Neural cell (in vitro differentiated cells): ENCODE results near the gene ELF1. TPM values are rescaled to one million over a fixed set of nuclear protein-coding genes. Genes with fewer than 3 reads are reported as not detected.

Experiments used
- H2AFZ ChIP-seq: fragments of 200-600, 300-800 bp; sonication (generic), shearing (Covaris generic); 2 replicates; pipeline ENCODE4 v1.6.0; 2014; ENCODE audit warnings: low read depth, mild to moderate bottlenecking, antibody characterized with exemption, low read length, moderate library complexity
- H3F3A ChIP-seq: fragments of 200-600 bp; shearing (Covaris generic); 2 replicates; pipeline ENCODE4 v1.6.1; 2016; ENCODE audit warnings: mild to moderate bottlenecking, moderate library complexity, mixed read lengths, antibody characterized with exemption, low read length; ENCODE audit not compliant: insufficient read depth, poor library complexity, severe bottlenecking
- H3K27ac ChIP-seq: fragments of 200-600, 300-800 bp; sonication (generic), shearing (Covaris generic); 2 replicates; pipeline ENCODE4 v1.5.1; 2014; ENCODE audit warnings: mild to moderate bottlenecking, low read length, moderate library complexity
- H3K27me3 ChIP-seq: fragments of 300-800, 200-600 bp; sonication (generic), shearing (Covaris generic); 2 replicates; pipeline ENCODE4 v1.6.0; 2014; ENCODE audit warnings: mild to moderate bottlenecking, low read depth, low read length, moderate library complexity; ENCODE audit not compliant: insufficient read depth
- H3K36me3 ChIP-seq: fragments of 300-800, 200-600 bp; sonication (generic), shearing (Covaris generic); 2 replicates; pipeline ENCODE4 v1.5.1; 2014; ENCODE audit warnings: mild to moderate bottlenecking, antibody characterized with exemption, low read length, moderate library complexity; ENCODE audit not compliant: insufficient read depth
- H3K4me2 ChIP-seq: fragments of 300-800, 200-600 bp; sonication (generic), shearing (Covaris generic); 2 replicates; pipeline ENCODE4 v1.6.0; 2014; ENCODE audit warnings: mild to moderate bottlenecking, low read length
- H3K4me3 ChIP-seq: fragments of 300-800, 200-600 bp; sonication (generic), shearing (Covaris generic); 2 replicates; pipeline ENCODE4 v1.5.1; 2014; ENCODE audit warnings: mild to moderate bottlenecking, low read length, moderate library complexity
- H3K79me2 ChIP-seq: fragments of 200-600 bp; shearing (Covaris generic); replicated peaks from 2 replicates; pipeline ENCODE4 v1.6.0; 2014; ENCODE audit warnings: mild to moderate bottlenecking, low read length, moderate library complexity; ENCODE audit not compliant: insufficient read depth
- H3K9ac ChIP-seq: fragments of 300-800, 200-600 bp; sonication (generic), shearing (Covaris generic); 2 replicates; pipeline ENCODE4 v1.6.1; 2016; ENCODE audit warnings: mild to moderate bottlenecking, low read length, mixed read lengths
- H3K9me2 ChIP-seq: fragments of 200-600 bp; shearing (Covaris generic); 2 replicates; pipeline ENCODE4 v1.6.1; 2016; ENCODE audit warnings: mild to moderate bottlenecking, low read length, mixed read lengths; ENCODE audit not compliant: insufficient read depth
- H3K9me3 ChIP-seq: fragments of 200-600, 300-800 bp; sonication (generic), shearing (Covaris generic); 2 replicates; pipeline ENCODE4 v1.6.1; 2016; ENCODE audit warnings: mild to moderate bottlenecking, mixed run types, low read length, moderate library complexity, mixed read lengths
- H4K20me1 ChIP-seq: fragments of 200-600 bp; shearing (Covaris generic); 2 replicates; pipeline ENCODE4 v1.6.1; 2016; ENCODE audit warnings: mild to moderate bottlenecking, mixed run types; ENCODE audit not compliant: insufficient read depth
- EP300 ChIP-seq: fragments of 450-650 bp; conservative IDR thresholded peaks from 2 replicates; pipeline ENCODE4 v1.6.1; 2014; ENCODE audit warnings: antibody characterized with exemption, mild to moderate bottlenecking, moderate library complexity; ENCODE audit not compliant: poor library complexity, severe bottlenecking
- EZH2 ChIP-seq: fragments of 200-600, 300-800 bp; shearing (Covaris generic), sonication (generic); IDR thresholded peaks from 2 replicates; pipeline ENCODE4 v1.6.1; 2014; ENCODE audit warnings: antibody characterized with exemption, low read length, borderline replicate concordance, mild to moderate bottlenecking; ENCODE audit not compliant: insufficient read depth, poor library complexity, severe bottlenecking
- MXI1 ChIP-seq: fragments of 450-650 bp; conservative IDR thresholded peaks from 2 replicates; pipeline ENCODE4 v1.6.1; 2014; ENCODE audit warnings: antibody characterized with exemption, mild to moderate bottlenecking; ENCODE audit not compliant: poor library complexity, severe bottlenecking
- POLR2AphosphoS5 ChIP-seq: IDR thresholded peaks from 2 replicates; pipeline ENCODE4 v1.6.1; 2012
- RAD21 ChIP-seq: fragments of 450-650 bp; conservative IDR thresholded peaks from 2 replicates; pipeline ENCODE4 v1.6.1; 2014; ENCODE audit warnings: antibody characterized with exemption, mild to moderate bottlenecking, moderate library complexity
- REST ChIP-seq: IDR thresholded peaks from 2 replicates; pipeline ENCODE4 v1.6.1; 2012; ENCODE audit warnings: borderline replicate concordance
- SMC3 ChIP-seq: fragments of 450-650 bp; conservative IDR thresholded peaks from 2 replicates; pipeline ENCODE4 v1.6.1; 2014; ENCODE audit warnings: antibody characterized with exemption, mild to moderate bottlenecking, moderate library complexity; ENCODE audit not compliant: poor library complexity
- TAF1 ChIP-seq: IDR thresholded peaks from 2 replicates; pipeline ENCODE4 v1.6.1; 2012; ENCODE audit warnings: low read depth
- polyA plus RNA-seq: library from polyadenylated mRNA; depleted of rRNA; stranded (reverse); fragments of >200 nt; gene quantifications from 2 replicates; pipeline ENCODE4 v1.2.3, GENCODE V29; 2014
- TF ChIP-seq, protein P1 (sequence below): fragments of 450-650 bp; IDR thresholded peaks from 2 replicates; pipeline ENCODE4 v1.5.1; 2014; ENCODE audit warnings: antibody characterized with exemption, mild to moderate bottlenecking, moderate library complexity; ENCODE audit not compliant: poor library complexity, severe bottlenecking

Gene ELF1
- polyA plus RNA-seq, 1 donor from 2014 or later, result 2.0 TPM

- Histone ChIP-seq H3K4me2 (no peak overlapping the region), H2AFZ (no peak overlapping the region), H3K4me3 (no peak overlapping the region), H3F3A (no peaks in the 10 kb centered on the region), H3K9me3 (no peaks in the 10 kb centered on the region), H4K20me1 (no peaks in the 10 kb centered on the region), H3K36me3 (no peaks in the 10 kb centered on the region), H3K9ac (no peak overlapping the region), H3K79me2 (no peaks in the 10 kb centered on the region), H3K27ac (no peak overlapping the region), H3K27me3 (no peaks in the 10 kb centered on the region), H3K9me2 (no peaks in the 10 kb centered on the region)
- TF ChIP-seq SMC3, result no peak
- no peak for TF ChIP-seq RAD21
Observed at GRCh38 chr13:41008349-41008980, 10.7 kb downstream of the ELF1 start.

DNA sequence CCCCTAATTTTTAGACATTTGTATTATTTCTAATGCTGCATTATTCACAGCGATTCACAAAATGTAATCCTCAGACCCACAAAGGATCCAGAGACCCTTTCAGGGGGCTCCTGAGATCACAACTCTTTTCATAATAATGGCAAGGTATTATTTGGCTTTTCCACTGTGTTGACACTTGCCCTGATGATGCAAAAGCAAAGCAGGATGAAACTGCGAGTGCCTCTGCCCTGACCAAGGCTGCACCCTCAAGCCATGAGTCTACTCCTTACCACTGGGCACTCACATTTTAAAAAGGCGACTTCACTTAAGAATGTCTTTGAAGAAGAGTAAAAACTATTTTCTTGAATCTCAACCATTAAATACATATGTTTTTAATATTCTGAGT, 11.4 kb downstream of the ELF1 start:
- H3F3A ChIP-seq, result no peaks in the 10 kb centered on the region
- no peak overlapping the region for H2AFZ ChIP-seq
- no peak overlapping the region for H3K4me3 ChIP-seq
- no peak overlapping the region for H3K9ac ChIP-seq
- no peaks in the 10 kb centered on the region for H3K9me2 ChIP-seq
- no peaks in the 10 kb centered on the region for H4K20me1 ChIP-seq
- no peak overlapping the region for H3K27ac ChIP-seq
- no peaks in the 10 kb centered on the region for H3K27me3 ChIP-seq
- no peak for TF ChIP-seq EP300
- no peak for TF ChIP-seq RAD21
- TF ChIP-seq POLR2AphosphoS5, result no peak
- no peak for TF ChIP-seq REST
- no peak for TF ChIP-seq TAF1
- TF ChIP-seq EZH2, result no peak
- no peak for TF ChIP-seq MXI1
- no peak for TF ChIP-seq SMC3
- H3K79me2 ChIP-seq, result no peaks in the 10 kb centered on the region
- H3K36me3 ChIP-seq, result no peaks in the 10 kb centered on the region
- no peaks in the 10 kb centered on the region for H3K9me3 ChIP-seq
- H3K4me2 ChIP-seq, result no peak overlapping the region

DNA sequence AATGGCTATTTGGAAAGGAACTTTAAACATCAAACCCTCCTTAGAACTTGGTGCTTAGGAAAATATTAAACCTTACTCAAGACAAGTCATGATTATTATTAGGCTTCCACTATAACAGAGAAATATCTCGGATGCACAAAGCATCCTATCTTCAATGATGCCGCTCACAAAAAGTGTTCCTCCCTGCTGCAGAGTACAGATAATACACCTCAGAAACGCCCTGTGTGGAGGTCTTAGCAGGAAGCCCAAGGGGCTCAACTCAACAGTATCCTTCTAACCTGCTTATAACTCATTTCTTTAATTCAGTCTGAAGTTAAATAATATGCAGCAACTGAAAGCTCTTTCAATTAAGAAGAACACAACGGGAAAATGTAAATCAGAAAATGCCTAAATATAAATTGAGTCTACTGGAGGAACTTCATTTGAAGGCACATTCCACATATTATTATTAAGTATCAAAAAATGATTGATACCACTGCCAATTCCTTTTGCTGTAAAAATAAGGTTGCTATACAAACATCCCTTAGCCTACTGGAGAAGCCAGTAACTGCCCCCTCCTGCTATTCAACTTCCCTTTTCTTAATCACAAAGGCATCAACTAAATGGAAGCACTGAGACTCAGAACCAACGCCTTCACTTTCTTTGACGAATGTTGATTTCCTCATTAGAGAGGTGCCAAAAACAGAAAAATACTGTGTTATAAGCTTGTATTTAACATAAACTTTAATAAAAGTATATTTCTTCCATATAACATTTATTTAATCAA, 12.0 kb downstream of the ELF1 start:
- Histone ChIP-seq H3K4me2 (no peak overlapping the region), H3K9me2 (no peaks in the 10 kb centered on the region), H3K9ac (no peak overlapping the region), H3K4me3 (no peak overlapping the region), H3K79me2 (no peaks in the 10 kb centered on the region), H2AFZ (no peak overlapping the region), H4K20me1 (no peaks in the 10 kb centered on the region), H3K27me3 (no peaks in the 10 kb centered on the region), H3K27ac (no peak overlapping the region), H3F3A (no peaks in the 10 kb centered on the region), H3K36me3 (no peaks in the 10 kb centered on the region), H3K9me3 (no peaks in the 10 kb centered on the region)
- TF ChIP-seq, protein P1, sequence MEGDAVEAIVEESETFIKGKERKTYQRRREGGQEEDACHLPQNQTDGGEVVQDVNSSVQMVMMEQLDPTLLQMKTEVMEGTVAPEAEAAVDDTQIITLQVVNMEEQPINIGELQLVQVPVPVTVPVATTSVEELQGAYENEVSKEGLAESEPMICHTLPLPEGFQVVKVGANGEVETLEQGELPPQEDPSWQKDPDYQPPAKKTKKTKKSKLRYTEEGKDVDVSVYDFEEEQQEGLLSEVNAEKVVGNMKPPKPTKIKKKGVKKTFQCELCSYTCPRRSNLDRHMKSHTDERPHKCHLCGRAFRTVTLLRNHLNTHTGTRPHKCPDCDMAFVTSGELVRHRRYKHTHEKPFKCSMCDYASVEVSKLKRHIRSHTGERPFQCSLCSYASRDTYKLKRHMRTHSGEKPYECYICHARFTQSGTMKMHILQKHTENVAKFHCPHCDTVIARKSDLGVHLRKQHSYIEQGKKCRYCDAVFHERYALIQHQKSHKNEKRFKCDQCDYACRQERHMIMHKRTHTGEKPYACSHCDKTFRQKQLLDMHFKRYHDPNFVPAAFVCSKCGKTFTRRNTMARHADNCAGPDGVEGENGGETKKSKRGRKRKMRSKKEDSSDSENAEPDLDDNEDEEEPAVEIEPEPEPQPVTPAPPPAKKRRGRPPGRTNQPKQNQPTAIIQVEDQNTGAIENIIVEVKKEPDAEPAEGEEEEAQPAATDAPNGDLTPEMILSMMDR, result no peak
- no peak for TF ChIP-seq EZH2
- TF ChIP-seq REST, result no peak
- no peak for TF ChIP-seq POLR2AphosphoS5
- TF ChIP-seq TAF1, result no peak
- no peak for TF ChIP-seq SMC3
- TF ChIP-seq EP300, result no peak
- no peak for TF ChIP-seq RAD21
- TF ChIP-seq MXI1, result no peak
